ENCODE data around the gene DNMT3L.

The DNMT3L gene

DNA sequence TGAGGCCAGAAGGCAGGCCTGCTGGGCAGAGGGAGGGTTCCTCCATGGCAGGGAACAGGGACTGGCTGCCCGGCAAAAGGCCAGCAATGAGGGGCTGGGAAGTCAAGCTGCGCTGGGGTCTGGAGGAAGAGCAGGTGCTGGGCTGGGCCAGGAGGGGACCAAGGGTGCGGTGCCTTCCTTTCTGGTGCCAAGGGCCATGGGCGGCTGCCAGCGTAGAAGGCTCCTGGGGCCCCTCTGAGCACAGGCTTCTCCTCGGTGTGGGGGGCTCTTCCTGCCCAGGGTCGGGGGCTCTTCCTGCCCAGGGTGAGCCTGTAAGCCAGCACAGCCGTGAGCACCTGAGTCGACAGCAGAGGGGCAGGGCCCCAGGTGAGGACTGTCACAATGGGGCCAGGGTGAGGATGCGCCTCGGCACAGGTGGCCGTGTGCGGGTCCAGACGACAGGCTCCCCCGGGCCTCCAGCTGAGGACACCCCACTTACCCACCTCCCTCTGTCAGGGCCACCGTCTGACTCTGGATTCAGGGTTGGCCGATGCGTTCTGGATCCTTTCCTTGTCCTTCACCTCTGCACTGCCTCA lies 10.7 kb upstream of the DNMT3L start:
- Mint-ChIP-seq H3K27ac (no peak overlapping the region), H3K27me3 (no peaks in the 10 kb centered on the region), H3K36me3 (ENCODE audit: low read depth) (no peaks in the 10 kb centered on the region), H3K4me1 (ENCODE audit: low read depth) (no peaks in the 10 kb centered on the region), H3K4me3 (no peak overlapping the region), H3K9me3 (no peaks in the 10 kb centered on the region)
- no peak for DNase-seq

DNA sequence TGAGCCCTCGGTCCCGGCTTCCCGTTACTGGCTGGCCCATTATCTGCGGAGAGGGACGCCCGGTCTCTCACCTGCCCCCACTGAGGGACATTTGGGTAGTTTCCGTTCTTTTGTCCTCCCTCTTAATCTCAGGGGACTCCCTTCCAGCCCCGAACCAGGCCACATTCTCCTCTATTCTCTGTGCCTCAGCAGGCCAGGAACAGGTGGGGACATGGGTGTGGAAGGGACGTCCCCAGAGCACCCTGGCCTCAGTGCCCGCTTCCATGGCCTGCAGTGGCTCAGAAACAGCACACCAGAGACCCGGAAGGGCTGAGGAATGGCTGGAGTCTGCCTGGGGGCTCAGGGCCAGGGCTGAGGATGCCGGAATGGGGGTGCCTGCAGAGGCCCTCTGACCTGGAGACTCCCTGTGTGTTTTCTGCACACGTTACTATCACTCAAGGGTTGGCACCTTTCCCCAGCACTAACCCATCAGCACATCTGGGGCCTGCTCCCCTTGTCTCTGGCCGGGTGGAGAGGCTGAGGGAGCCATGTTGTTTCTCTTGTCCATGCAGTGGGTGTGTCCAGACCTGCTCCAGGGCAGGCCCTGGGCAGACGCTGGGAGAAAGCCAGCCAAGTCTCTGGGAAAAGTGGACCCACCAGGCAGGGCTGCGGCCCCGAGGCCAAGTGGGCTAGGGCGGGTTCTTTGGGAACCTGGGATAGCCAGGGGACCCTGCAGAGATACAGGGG lies 10.0 kb upstream of the DNMT3L start:
- no peaks in the 10 kb centered on the region for H3K27me3 Mint-ChIP-seq
- no peaks in the 10 kb centered on the region for H3K36me3 Mint-ChIP-seq (ENCODE audit: low read depth)
- DNase-seq, result no peak
- no peak overlapping the region for H3K4me3 Mint-ChIP-seq
- H3K9me3 Mint-ChIP-seq, result no peaks in the 10 kb centered on the region
- no peaks in the 10 kb centered on the region for H3K4me1 Mint-ChIP-seq (ENCODE audit: low read depth)
- no peak overlapping the region for H3K27ac Mint-ChIP-seq

GRCh38 chr21:44269090-44269489 lies 7.4 kb upstream of the DNMT3L start:
- no peak overlapping the region for H3K4me3 Mint-ChIP-seq
- no peaks in the 10 kb centered on the region for H3K36me3 Mint-ChIP-seq (ENCODE audit: low read depth)
- no peak for DNase-seq
- H3K4me1 Mint-ChIP-seq (ENCODE audit: low read depth), result no peaks in the 10 kb centered on the region
- no peaks in the 10 kb centered on the region for H3K27me3 Mint-ChIP-seq
- H3K9me3 Mint-ChIP-seq, result no peaks in the 10 kb centered on the region
- no peak overlapping the region for H3K27ac Mint-ChIP-seq

DNA sequence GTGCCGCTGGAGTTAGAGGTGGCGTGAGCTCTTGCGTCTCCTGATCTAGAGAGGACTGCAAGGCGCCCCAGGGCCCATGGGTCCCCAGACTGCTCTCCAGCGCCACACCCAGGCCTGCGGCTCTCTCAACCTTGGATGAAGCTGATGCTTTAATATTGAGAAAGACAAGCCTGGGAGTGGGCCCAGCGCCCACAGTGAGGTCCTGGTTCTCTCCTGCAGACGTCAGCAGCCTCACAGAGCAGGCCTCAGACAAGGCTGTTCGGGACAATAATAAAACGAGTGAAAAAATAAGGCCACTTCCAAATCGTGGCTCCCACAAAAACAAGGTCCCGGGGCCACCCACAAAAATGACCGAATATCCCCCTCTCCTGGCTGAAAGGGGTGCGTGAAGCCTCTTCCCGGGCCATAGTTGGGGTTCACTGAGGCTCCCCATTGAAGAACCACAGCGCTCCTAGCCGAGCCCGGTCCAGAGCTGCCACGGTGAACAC lies 6.0 kb upstream of the DNMT3L start:
- H3K4me3 Mint-ChIP-seq, result no peak overlapping the region
- no peaks in the 10 kb centered on the region for H3K27me3 Mint-ChIP-seq
- no peaks in the 10 kb centered on the region for H3K9me3 Mint-ChIP-seq
- H3K36me3 Mint-ChIP-seq (ENCODE audit: low read depth), result no peaks in the 10 kb centered on the region
- H3K4me1 Mint-ChIP-seq (ENCODE audit: low read depth), result no peaks in the 10 kb centered on the region
- no peak for DNase-seq
- H3K27ac Mint-ChIP-seq, result no peak overlapping the region

DNA sequence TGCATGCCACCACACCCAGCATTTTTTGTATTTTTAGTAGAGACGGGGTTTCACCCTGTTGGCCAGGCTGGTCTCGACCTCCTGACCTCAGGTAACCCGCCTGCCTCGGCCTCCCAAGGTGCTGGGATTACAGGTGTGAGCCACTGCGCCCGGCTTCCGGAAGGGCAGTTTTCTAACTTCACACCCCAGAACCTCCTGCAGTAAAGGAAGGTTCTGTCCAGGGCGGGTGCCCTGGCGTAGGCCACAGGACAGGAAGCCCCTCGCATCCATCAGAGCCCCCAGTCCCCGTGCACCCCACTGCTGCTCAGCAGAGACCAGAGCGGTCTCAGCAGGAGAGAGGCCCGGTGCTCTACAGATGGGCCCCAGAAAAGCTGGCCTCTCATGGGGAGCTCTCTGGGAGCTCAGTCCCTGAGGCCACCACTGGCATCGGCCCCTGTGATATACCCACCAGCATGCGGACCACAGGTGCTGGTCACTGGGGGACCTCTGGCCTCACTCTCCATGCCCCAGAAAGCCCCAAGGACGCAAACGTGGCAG lies 4.1 kb upstream of the DNMT3L start:
- H3K27me3 Mint-ChIP-seq, result no peaks in the 10 kb centered on the region
- H3K4me3 Mint-ChIP-seq, result no peak overlapping the region
- no peaks in the 10 kb centered on the region for H3K9me3 Mint-ChIP-seq
- no peak for DNase-seq
- no peaks in the 10 kb centered on the region for H3K4me1 Mint-ChIP-seq (ENCODE audit: low read depth)
- H3K36me3 Mint-ChIP-seq (ENCODE audit: low read depth), result no peaks in the 10 kb centered on the region
- no peak overlapping the region for H3K27ac Mint-ChIP-seq

DNA sequence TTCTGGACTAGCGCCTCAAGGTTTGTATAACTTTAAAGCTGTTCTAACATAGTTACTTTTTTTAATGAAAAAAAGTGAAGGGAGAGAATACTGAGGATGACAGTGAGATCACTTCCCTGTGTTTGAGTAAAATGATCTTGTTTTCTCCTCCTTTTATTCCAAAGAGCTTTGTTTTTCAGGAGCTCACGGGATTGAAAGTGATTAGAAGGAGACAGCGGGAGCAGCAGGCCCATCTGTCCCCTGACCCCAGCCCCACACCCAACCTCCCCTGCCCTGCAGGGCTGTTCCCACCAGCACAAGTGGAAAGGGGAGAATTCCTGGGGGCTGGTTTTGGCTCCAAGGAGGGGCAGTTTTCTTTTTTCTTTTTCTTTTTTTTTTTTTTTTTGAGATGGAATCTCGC lies 2.1 kb upstream of the DNMT3L start:
- H3K4me1 Mint-ChIP-seq (ENCODE audit: low read depth), result no peaks in the 10 kb centered on the region
- H3K27ac Mint-ChIP-seq, result no peak overlapping the region
- no peaks in the 10 kb centered on the region for H3K36me3 Mint-ChIP-seq (ENCODE audit: low read depth)
- H3K4me3 Mint-ChIP-seq, result no peak overlapping the region
- H3K9me3 Mint-ChIP-seq, result no peaks in the 10 kb centered on the region
- H3K27me3 Mint-ChIP-seq, result no peaks in the 10 kb centered on the region
- no peak for DNase-seq

GRCh38 chr21:44263221-44263760 lies 1.6 kb upstream of the DNMT3L start:
- Mint-ChIP-seq H3K4me3 (no peak overlapping the region), H3K4me1 (ENCODE audit: low read depth) (no peaks in the 10 kb centered on the region), H3K27me3 (no peaks in the 10 kb centered on the region), H3K36me3 (ENCODE audit: low read depth) (no peaks in the 10 kb centered on the region), H3K27ac (no peak overlapping the region), H3K9me3 (no peaks in the 10 kb centered on the region)
- DNase-seq, result no peak

DNA sequence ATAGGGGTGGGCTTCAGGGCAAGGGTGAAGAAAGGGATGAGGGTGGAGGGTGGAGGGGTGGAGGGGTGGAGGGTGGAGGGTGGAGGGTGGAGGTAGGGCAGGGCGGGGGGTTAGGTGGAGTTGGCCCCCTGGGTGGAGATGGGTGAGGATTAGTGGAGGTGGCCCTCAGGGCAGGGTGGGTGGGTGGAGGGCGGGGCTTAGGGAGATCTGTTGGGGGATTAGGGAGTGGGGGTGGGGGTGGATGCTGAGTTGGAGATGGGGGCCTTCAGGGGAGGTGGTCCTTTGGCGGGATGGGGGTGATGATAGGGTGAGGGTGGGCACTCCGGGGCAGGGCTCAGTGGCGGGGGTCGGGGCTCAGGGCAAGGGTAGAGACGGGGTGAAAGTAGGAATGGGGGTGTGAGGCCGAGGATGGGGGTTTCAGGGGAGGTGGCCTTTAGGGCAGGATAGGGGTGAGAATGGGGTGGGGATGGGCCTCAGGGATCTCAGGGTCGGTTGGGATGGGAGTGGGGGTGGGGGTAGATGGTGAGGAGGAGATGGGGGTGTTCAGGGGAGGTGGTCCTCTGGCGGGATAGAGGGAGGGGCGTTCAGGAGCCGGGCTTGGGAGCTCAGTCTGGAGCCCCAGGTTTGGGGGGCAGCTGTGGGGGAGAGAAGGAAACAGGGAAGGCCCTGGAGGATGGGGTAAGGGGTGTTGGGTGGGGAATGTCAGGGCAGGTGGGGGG lies 800 bp upstream of the DNMT3L start:
- Mint-ChIP-seq H3K27ac (no peak overlapping the region), H3K4me3 (no peak overlapping the region), H3K4me1 (ENCODE audit: low read depth) (no peaks in the 10 kb centered on the region), H3K36me3 (ENCODE audit: low read depth) (no peaks in the 10 kb centered on the region), H3K9me3 (no peaks in the 10 kb centered on the region), H3K27me3 (no peaks in the 10 kb centered on the region)
- DNase-seq, result no peak

DNA sequence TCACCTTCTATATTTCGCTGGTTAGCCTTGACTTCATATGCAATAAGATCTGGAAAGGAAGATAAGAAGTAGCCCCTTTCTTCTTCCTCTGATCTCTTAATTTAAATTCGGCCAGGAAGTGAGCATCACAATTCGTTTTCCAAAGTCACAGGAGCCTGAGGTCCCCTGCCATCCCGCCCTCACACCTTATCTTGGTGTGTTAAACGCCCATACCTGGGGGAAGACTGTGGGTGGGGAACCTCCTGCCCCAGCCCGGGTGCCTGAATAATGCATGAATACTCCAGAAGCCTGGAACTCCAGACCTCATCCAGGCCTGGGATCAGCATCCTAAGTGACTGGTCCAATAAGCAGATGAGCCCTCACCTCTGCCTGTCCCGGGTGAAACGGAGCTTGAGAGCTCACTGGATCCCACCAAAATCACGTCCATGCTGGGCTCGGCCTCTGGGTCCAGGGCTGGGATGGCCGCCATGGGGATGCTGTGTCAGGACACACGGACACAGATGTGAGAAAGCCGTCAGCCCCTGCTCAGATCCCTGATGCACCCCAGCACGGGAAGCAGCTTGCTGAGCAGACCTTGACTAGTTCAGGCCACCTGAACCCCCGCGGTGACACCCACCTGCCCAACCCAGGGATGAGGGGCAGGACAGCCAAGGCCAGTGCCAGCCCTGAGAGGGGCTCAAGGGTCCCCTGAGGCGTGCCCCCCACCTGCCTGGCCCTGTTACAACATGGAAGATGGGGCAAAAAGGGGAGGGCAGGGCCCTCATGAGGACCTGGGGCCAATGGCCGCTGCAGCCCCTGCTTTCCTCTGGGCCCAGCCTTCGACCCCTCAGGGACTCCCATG lies 686 bp downstream of the DNMT3L start:
- DNase-seq, result no peak
- Mint-ChIP-seq H3K4me1 (ENCODE audit: low read depth) (no peaks in the 10 kb centered on the region), H3K27ac (no peak overlapping the region), H3K9me3 (no peaks in the 10 kb centered on the region), H3K36me3 (ENCODE audit: low read depth) (no peaks in the 10 kb centered on the region), H3K4me3 (no peak overlapping the region), H3K27me3 (no peaks in the 10 kb centered on the region)

- no peaks in the 10 kb centered on the region for H3K27me3 Mint-ChIP-seq
- H3K9me3 Mint-ChIP-seq, result no peaks in the 10 kb centered on the region
- no peaks in the 10 kb centered on the region for H3K4me1 Mint-ChIP-seq (ENCODE audit: low read depth)
- no peak overlapping the region for H3K27ac Mint-ChIP-seq
- no peak overlapping the region for H3K4me3 Mint-ChIP-seq
- no peaks in the 10 kb centered on the region for H3K36me3 Mint-ChIP-seq (ENCODE audit: low read depth)
- no peak for DNase-seq
These were observed 1.6 kb downstream of the DNMT3L start for GRCh38 chr21:44260066-44260465.

GRCh38 chr21:44259082-44259705 lies 2.5 kb downstream of the DNMT3L start:
- Mint-ChIP-seq H3K4me3 (no peak overlapping the region), H3K36me3 (ENCODE audit: low read depth) (no peaks in the 10 kb centered on the region), H3K27ac (no peak overlapping the region), H3K27me3 (peaks cover 3% of the 10 kb centered on the region), H3K9me3 (no peaks in the 10 kb centered on the region), H3K4me1 (ENCODE audit: low read depth) (no peaks in the 10 kb centered on the region)
- no peak for DNase-seq

DNA sequence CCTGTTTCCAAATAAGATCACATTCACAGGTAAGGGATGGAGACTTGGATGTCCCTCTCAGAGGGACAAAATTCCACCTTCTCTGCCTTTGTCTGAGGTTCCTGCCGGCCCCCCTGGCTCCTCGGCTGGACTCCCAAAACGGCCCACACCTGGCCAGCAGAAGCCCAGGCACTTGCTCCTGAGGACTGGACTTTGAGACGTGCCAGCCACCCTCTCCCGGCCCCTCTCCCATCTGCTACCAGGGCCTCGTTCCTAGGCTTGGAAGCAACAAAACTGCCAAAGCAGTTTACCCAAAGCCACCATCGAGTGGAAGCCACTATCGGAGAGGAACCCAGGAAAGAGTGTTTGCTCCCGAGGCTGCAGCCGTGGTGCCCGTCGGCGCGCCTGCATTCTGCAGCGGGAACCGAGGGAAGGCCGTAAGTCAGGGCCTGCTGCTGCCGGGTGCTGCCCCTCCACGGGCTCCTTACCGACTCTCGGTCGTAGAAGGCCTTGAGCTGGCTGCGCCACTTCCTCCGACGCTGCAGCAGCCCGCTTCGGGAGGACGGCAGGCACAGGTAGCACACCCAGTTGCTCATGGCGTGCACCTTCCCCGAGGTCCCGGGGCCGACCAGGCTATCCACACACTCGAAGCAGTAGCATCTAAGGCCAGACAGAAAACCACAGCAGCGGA lies 3.5 kb downstream of the DNMT3L start:
- H3K36me3 Mint-ChIP-seq (ENCODE audit: low read depth), result no peaks in the 10 kb centered on the region
- H3K4me3 Mint-ChIP-seq, result no peak overlapping the region
- no peaks in the 10 kb centered on the region for H3K9me3 Mint-ChIP-seq
- no peak for DNase-seq
- no peaks in the 10 kb centered on the region for H3K4me1 Mint-ChIP-seq (ENCODE audit: low read depth)
- H3K27ac Mint-ChIP-seq, result no peak overlapping the region
- peaks cover 3% of the 10 kb centered on the region for H3K27me3 Mint-ChIP-seq

DNA sequence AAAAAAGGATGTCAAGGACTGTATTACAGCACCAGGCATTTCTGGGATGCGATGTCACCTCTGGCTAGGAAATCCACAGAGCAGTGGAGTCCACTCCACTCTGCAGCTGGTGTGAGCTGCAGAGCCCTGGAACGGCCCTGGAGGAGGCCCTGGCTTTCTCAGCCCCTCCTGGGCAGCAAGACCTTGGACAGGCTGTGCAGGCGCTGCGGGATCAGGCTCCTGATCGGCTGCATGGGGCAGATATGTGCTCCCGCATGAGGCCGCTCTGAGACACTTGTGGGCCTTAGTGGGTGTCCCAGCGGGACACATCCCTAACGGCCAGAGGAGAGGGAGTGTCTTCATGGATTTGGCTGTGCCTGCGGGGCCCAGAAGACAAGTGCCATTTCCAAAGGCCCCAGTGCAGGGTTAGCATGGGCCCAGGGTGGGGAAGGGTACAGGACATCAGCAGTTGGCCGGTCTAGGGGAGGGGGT lies 6.2 kb downstream of the DNMT3L start:
- no peaks in the 10 kb centered on the region for H3K4me1 Mint-ChIP-seq (ENCODE audit: low read depth)
- H3K9me3 Mint-ChIP-seq, result no peaks in the 10 kb centered on the region
- no peak for DNase-seq
- no peaks in the 10 kb centered on the region for H3K36me3 Mint-ChIP-seq (ENCODE audit: low read depth)
- no peak overlapping the region for H3K27ac Mint-ChIP-seq
- peaks cover 3% of the 10 kb centered on the region for H3K27me3 Mint-ChIP-seq
- no peak overlapping the region for H3K4me3 Mint-ChIP-seq

All from activated T-cell treated with anti-CD3 and anti-CD28 coated beads, Interleukin-2, amount 50 U/mL, for 24 hours (primary cell).